Measurements from ENCODE around the gene EI24. TPM values are rescaled to one million over a fixed set of nuclear protein-coding genes. Genes with fewer than 3 reads are reported as not detected.
"Not testable (repeated sequence)": the region's sequence is repeated elsewhere in the genome, so short reads cannot be mapped to it uniquely, and the experiment has no call there.

Gene EI24
- polyA plus RNA-seq, 1 of the 3 experiments (the other 2 are of a cell fraction) = 85.5 TPM

DNA sequence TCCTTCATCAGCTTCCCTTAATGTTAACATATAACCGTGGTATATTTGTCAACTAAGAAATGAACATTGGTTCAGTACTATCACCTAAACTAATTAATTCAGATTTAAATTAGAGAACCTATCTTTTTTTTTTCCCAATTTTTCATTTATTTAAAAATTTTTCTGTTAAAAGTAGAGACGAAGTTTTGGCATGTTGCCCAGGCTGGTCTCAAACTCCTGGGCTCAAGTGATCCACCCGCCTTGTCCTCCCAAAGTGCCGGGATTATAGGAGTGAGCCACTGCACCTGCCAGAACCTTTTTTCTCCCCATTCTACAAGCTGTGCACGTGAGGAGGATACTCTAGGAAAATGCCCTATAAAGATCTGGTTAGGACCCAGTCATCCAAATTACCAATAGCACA is 3.6 kb downstream of the EI24 start:
- WGBS (ENCODE audit: low lambda C conversion rate) = 88% methylated on average over 5 of the region's 5 CpGs
- CTCF ChIA-PET = no interaction called here
- TF ChIP-seq RXRA (IDR thresholded peaks at IDR 0.05; ENCODE audit: borderline replicate concordance, low read depth) = no peak
- no peak for TF ChIP-seq RAD21 (IDR thresholded peaks at IDR 0.05; ENCODE audit: low read length)
- TF ChIP-seq TCF12 (IDR thresholded peaks at IDR 0.05) = no peak
- TF ChIP-seq GABPA (IDR thresholded peaks at IDR 0.05; ENCODE audit: low read depth) = no peak
- POLR2A ChIA-PET = no interaction called here
- no peaks in the 10 kb centered on the region for H4K20me1 ChIP-seq (ENCODE audit: insufficient read depth)
- H3K36me3 ChIP-seq (replicated peaks in 1 of 2; ENCODE audit: control insufficient read depth in 1 of 2, insufficient read depth in 2 of 2, low read length in 1 of 2) = peaks cover 45 to 62% of the 10 kb centered on the region in 2 experiments
- H3K4me2 ChIP-seq = no peak overlapping the region
- H3K9me3 ChIP-seq = no peaks in the 10 kb centered on the region
- H3F3A ChIP-seq (replicated peaks; ENCODE audit: insufficient read depth) = no peaks in the 10 kb centered on the region
- no peak overlapping the region for H3K9ac ChIP-seq
- H2AFZ ChIP-seq (ENCODE audit: low read depth) = no peak overlapping the region
- no peak overlapping the region for H3K4me3 ChIP-seq (ENCODE audit: low read depth in 2 of 2, low read length in 1 of 2)
- no peaks in the 10 kb centered on the region for H3K27me3 ChIP-seq (ENCODE audit: insufficient read depth)
- H3K4me1 ChIP-seq (ENCODE audit: control insufficient read depth in 1 of 2, insufficient read depth in 2 of 2, low read depth in 1 of 2, low read length in 1 of 2) = peaks cover 10 to 11% of the 10 kb centered on the region in 2 experiments; a peak in 3 of 4 replicates
- no peaks in the 10 kb centered on the region for H3K9me2 ChIP-seq
- no peak overlapping the region for H3K27ac ChIP-seq (ENCODE audit: low read depth in 2 of 2, low read length in 1 of 2)
- no peak for DNase-seq
- H3K79me2 ChIP-seq (ENCODE audit: insufficient read depth) = peaks cover 39% of the 10 kb centered on the region

DNA sequence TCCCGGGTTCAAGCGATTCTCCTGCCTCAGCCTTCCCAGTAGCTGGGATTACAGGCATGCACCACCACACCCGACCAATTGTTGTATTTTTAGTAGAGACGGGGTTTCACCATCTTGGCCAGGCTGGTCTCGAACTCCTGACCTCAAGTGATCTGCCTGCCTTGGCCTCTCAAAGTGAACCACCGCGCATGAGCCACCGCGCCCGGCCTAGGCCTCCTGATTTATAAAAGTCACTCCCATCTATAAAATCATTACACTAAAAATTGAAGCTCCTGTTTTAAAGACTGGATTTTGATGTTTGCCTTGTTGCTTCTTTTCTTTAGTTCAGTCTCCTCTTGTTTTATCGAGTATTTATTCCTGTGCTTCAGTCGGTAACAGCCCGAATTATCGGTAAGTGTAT is 7.9 kb downstream of the EI24 start:
- H3K4me2 ChIP-seq; H3K27ac ChIP-seq (ENCODE audit: low read depth in 2 of 2, low read length in 1 of 2); CTCF ChIA-PET; H3F3A ChIP-seq (replicated peaks; ENCODE audit: insufficient read depth); POLR2A ChIA-PET; H3K27me3 ChIP-seq (ENCODE audit: insufficient read depth); DNase-seq; H3K9ac ChIP-seq; H3K4me3 ChIP-seq (ENCODE audit: low read depth in 2 of 2, low read length in 1 of 2); H3K9me2 ChIP-seq; H3K9me3 ChIP-seq; H3K4me1 ChIP-seq (ENCODE audit: control insufficient read depth in 1 of 2, insufficient read depth in 2 of 2, low read depth in 1 of 2, low read length in 1 of 2); H2AFZ ChIP-seq (ENCODE audit: low read depth); H4K20me1 ChIP-seq (ENCODE audit: insufficient read depth): not testable (repeated sequence)
- peaks cover 68 to 89% of the 10 kb centered on the region in 2 experiments for H3K36me3 ChIP-seq (replicated peaks in 1 of 2; ENCODE audit: control insufficient read depth in 1 of 2, insufficient read depth in 2 of 2, low read length in 1 of 2)
- 96% methylated on average over 14 of the region's 14 CpGs for WGBS (ENCODE audit: low lambda C conversion rate)
- H3K79me2 ChIP-seq (ENCODE audit: insufficient read depth) = peaks cover 11% of the 10 kb centered on the region; the same call in 1 of the 2 replicates

DNA sequence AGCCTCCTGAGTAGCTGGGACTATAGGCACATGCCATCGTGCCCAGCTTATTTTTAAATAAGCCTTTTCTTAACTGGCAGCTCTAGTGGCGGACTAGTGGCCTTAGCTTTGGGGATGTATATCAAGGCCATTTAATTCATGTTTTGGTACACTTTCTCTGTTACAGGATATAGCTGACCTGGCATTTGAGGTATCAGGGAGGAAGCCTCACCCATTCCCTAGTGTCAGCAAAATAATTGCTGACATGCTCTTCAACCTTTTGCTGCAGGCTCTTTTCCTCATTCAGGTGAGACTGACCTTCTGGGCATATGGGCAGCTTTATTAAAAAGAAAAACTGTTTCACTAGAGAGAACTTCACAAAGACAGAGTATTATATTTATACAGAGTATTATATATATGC is 9.5 kb downstream of the EI24 start:
- no peaks in the 10 kb centered on the region for H4K20me1 ChIP-seq (ENCODE audit: insufficient read depth)
- H3K27me3 ChIP-seq (ENCODE audit: insufficient read depth) = no peaks in the 10 kb centered on the region
- H3K4me1 ChIP-seq (ENCODE audit: control insufficient read depth in 1 of 2, insufficient read depth in 2 of 2, low read depth in 1 of 2, low read length in 1 of 2) = no peaks in the 10 kb centered on the region
- CTCF ChIA-PET = interaction anchor here (1.3 kb wide), 1 partner anchor 9 kb away, joined by 3 read pairs; the partner anchor contains the start of gene EI24
- H3F3A ChIP-seq (replicated peaks; ENCODE audit: insufficient read depth) = peaks cover 4% of the 10 kb centered on the region
- DNase-seq = no peak
- H3K9me2 ChIP-seq = no peaks in the 10 kb centered on the region
- no peak overlapping the region for H3K9ac ChIP-seq
- H3K36me3 ChIP-seq (replicated peaks in 1 of 2; ENCODE audit: control insufficient read depth in 1 of 2, insufficient read depth in 2 of 2, low read length in 1 of 2) = peaks cover 75 to 88% of the 10 kb centered on the region in 2 experiments
- H3K9me3 ChIP-seq = no peaks in the 10 kb centered on the region
- no peaks in the 10 kb centered on the region for H3K79me2 ChIP-seq (ENCODE audit: insufficient read depth)
- TF ChIP-seq MEF2A (IDR thresholded peaks at IDR 0.05; ENCODE audit: borderline replicate concordance, low read depth) (no peak), ZBTB33 (IDR thresholded peaks at IDR 0.05; ENCODE audit: borderline replicate concordance, low read depth) (no peak), TCF12 (IDR thresholded peaks at IDR 0.05) (no peak), CHD2 (IDR thresholded peaks at IDR 0.05; ENCODE audit: low read length, partially characterized antibody) (no peak), REST (IDR thresholded peaks at IDR 0.05; ENCODE audit: low read depth, low read length) (no peak), RAD21 (IDR thresholded peaks at IDR 0.05; ENCODE audit: low read length) (no peak), GATA2 (CRISPR knock-in tag; IDR thresholded peaks at IDR 0.05) (no peak), GABPA (IDR thresholded peaks at IDR 0.05; ENCODE audit: low read depth) (no peak), JUND (IDR thresholded peaks at IDR 0.05) (no peak), TAF1 (IDR thresholded peaks at IDR 0.05; ENCODE audit: borderline replicate concordance, low read depth, low read length) (no peak), POLR2AphosphoS5 (IDR thresholded peaks at IDR 0.05; ENCODE audit: low read depth, low read length) (no peak), MXI1 (IDR thresholded peaks at IDR 0.05; ENCODE audit: low read depth, low read length) (no peak), USF1 (IDR thresholded peaks at IDR 0.05; ENCODE audit: borderline replicate concordance, low read depth) (no peak)
- WGBS (ENCODE audit: low lambda C conversion rate) = 75% methylated on average over 2 of the region's 2 CpGs
- no peak overlapping the region for H3K27ac ChIP-seq (ENCODE audit: low read depth in 2 of 2, low read length in 1 of 2)
- H3K4me2 ChIP-seq = no peak overlapping the region
- no peak overlapping the region for H3K4me3 ChIP-seq (ENCODE audit: low read depth in 2 of 2, low read length in 1 of 2)
- POLR2A ChIA-PET = no interaction called here
- H2AFZ ChIP-seq (ENCODE audit: low read depth) = no peak overlapping the region

Measured in SK-N-SH (cell line).